ENCODE data around the gene ANO10.

DNA sequence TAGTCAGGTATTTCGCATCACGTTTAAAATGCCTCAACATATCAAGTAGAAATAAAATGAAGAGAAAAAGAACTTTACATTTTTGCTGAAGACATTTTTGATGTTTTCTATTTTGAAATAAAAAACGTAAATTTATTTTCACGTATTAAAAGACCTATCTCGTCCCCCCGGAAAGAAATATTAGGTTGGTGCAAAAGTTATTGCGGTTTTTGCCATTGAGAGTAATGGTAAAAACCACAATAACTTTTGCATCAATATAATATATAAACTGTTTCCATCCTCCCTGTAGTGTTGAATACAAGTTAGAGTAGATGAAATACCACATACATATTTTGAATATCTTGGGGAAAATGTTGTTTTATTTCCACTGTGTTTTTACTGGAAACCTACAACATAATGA lies 11.2 kb upstream of the ANO10 start:
- TF ChIP-seq YY1 (IDR thresholded peaks at IDR 0.05; ENCODE audit: insufficient read depth, insufficient read length) (no peak), ZNF274 (IDR thresholded peaks at IDR 0.05; ENCODE audit: low read depth, low read length) (no peak)

All from NT2/D1 (cell line).